PC-3 (cell line): ENCODE results near the gene DNASE2. TPM values are rescaled to one million over a fixed set of nuclear protein-coding genes. Genes with fewer than 3 reads are reported as not detected.

Experiments
- ATAC-seq: fragments of 200-7000 bp; cut with Tn5 transposase; 2 replicates; pipeline ENCODE4 v1.9.1; 2020; ENCODE audit warnings: mild to moderate bottlenecking, moderate library complexity
- BruUV-seq: library from RNA; stranded (reverse); fragments of 400-500 nt; replicated peaks from 2 replicates; lab custom pipeline; 2021; lab: Mats Ljungman, UMichigan
- CTCF ChIA-PET: fragments of 300-600 bp; sonication (Branson Sonifier 250); formaldehyde crosslinking; loops from one replicate; lab custom pipeline; 2022; ENCODE audit warnings: antibody characterized with exemption; lab: Charles Lee
- POLR2A ChIA-PET: fragments of 300-600 bp; sonication (Branson Sonifier 250); formaldehyde crosslinking; loops from one replicate; lab custom pipeline; 2022; ENCODE audit warnings: antibody characterized with exemption; ENCODE audit not compliant: unreplicated experiment; lab: Charles Lee
- DNase-seq: peaks from one replicate; pipeline ENCODE4 v3.0.0-alpha.2; 2015
- H2AFZ ChIP-seq: fragments of 300-600 bp; sonication (generic); 2 replicates; pipeline ENCODE4 v1.6.0; 2016; ENCODE audit warnings: antibody characterized with exemption, low read length
- H3F3A ChIP-seq: fragments of 300-600 bp; sonication (generic); one replicate; pipeline ENCODE4 v1.6.0; 2017; ENCODE audit warnings: antibody characterized with exemption, low read length, control low read depth, mild to moderate bottlenecking; ENCODE audit not compliant: unreplicated experiment
- H3K27ac ChIP-seq: fragments of 300-600 bp; sonication (generic); 2 replicates; pipeline ENCODE4 v1.5.1; 2016; ENCODE audit warnings: mild to moderate bottlenecking, low read length
- H3K27me3 ChIP-seq: fragments of 300-600 bp; sonication (generic); 2 replicates; pipeline ENCODE4 v1.6.1; 2016; ENCODE audit warnings: low read length, mixed read lengths
- H3K36me3 ChIP-seq: fragments of 300-600 bp; sonication (generic); 2 replicates; pipeline ENCODE4 v1.6.1; 2016; ENCODE audit warnings: low read depth, mixed run types, low read length, mixed read lengths
- H3K4me1 ChIP-seq: fragments of 300-600 bp; sonication (generic); 2 replicates; pipeline ENCODE4 v1.5.1; 2016; ENCODE audit warnings: low read length; ENCODE audit not compliant: insufficient read depth
- H3K4me2 ChIP-seq: fragments of 300-600 bp; sonication (generic); 2 replicates; pipeline ENCODE4 v1.6.0; 2016; ENCODE audit warnings: low read length
- H3K4me3 ChIP-seq: fragments of 300-600 bp; sonication (generic); 2 replicates; pipeline ENCODE4 v1.5.1; 2016; ENCODE audit warnings: mild to moderate bottlenecking, low read length, mixed read lengths
- H3K79me2 ChIP-seq: fragments of 300-600 bp; sonication (generic); 2 replicates; pipeline ENCODE4 v1.6.1; 2017; ENCODE audit warnings: low read length, mixed read lengths
- H3K9ac ChIP-seq: fragments of 300-600 bp; sonication (generic); 2 replicates; pipeline ENCODE4 v1.6.0; 2016; ENCODE audit warnings: mild to moderate bottlenecking, low read length
- H3K9me2 ChIP-seq: fragments of 300-600 bp; sonication (generic); replicated peaks from 2 replicates; pipeline ENCODE4 v1.6.1; 2016; ENCODE audit warnings: mixed run types, low read length, mixed read lengths
- H3K9me3 ChIP-seq: fragments of 300-600 bp; sonication (generic); 2 replicates; pipeline ENCODE4 v1.6.1; 2016; ENCODE audit warnings: low read length, mixed read lengths
- H4K20me1 ChIP-seq: fragments of 300-600 bp; sonication (generic); 2 replicates; pipeline ENCODE4 v1.6.1; 2016; ENCODE audit warnings: low read length, mixed read lengths
- CTCF ChIP-seq: fragments of 300-600 bp; sonication (generic); conservative IDR thresholded peaks from 2 replicates; pipeline ENCODE4 v1.5.1; 2017; ENCODE audit warnings: antibody characterized with exemption, low read depth, mild to moderate bottlenecking, low read length
- EZH2 ChIP-seq: fragments of 300-600 bp; sonication (generic); IDR thresholded peaks from one replicate; pipeline ENCODE4 v1.6.1; 2017; ENCODE audit warnings: antibody characterized with exemption, mild to moderate bottlenecking, low read length; ENCODE audit not compliant: unreplicated experiment
- EZH2phosphoT487 ChIP-seq: fragments of 300-600 bp; sonication (generic); IDR thresholded peaks from 2 replicates; pipeline ENCODE4 v1.6.1; 2018; ENCODE audit warnings: mild to moderate bottlenecking, antibody characterized with exemption, low read length, borderline replicate concordance
- intact Hi-C: fragments of 100-400 bp; cut with micrococcal nuclease; formaldehyde crosslinking; loops from 2 replicates; pipeline ENCODE4 v1.9.0; 2023
- total RNA-seq: library from RNA; depleted of rRNA; stranded (reverse); fragments of >200 nt; gene quantifications from 2 replicates; pipeline ENCODE4 v1.2.3, GENCODE V29; 2014

Gene DNASE2
- total RNA-seq, 1 experiment from 2014 or later, result 48.0 TPM

DNA sequence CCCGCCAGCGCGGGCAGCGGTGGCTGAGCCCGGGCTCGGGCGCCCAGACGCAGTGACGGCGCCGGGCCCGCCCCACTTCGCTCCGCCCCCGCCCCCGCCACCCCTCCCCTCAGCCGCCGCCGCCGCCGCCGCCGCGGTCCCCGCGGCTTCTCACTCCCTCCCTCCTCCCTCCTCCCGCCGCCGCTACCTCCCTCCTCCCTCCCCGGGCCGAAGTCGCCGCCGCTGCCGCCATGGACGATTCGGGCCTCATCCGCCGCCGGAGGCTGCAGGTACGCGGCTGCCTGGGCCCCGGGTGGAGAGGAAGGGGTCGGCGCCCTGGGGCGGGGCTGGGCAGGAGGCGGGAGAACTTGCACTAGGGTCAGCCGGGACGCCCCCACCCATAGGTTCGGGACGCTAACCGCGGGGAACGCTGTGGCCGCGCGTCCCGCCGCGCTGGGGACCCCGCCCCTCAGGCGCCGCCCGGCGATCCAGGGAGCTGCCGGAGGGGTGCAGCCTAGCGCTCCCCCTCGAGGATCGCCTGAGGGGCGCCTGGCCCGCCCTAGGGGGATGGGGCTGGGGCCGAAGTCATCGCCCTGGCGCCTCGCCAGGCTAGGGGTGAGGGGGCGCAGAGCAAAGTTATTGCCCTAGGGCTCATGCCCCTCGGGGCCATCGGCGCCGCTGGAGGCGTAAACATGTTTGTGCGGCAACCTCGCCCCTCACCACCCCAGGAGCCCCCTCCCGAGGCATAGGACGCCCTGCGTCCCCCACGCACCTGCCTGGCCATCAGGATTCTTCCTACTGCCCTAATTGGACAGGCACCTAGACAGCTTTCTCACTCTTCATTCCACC is 47.3 kb downstream of the DNASE2 start:
- peak; percentile 7; the same call in 1 of the 2 replicates for ATAC-seq
- TF ChIP-seq EZH2 (no peak), CTCF (no peak), EZH2phosphoT487 (no peak)

DNA sequence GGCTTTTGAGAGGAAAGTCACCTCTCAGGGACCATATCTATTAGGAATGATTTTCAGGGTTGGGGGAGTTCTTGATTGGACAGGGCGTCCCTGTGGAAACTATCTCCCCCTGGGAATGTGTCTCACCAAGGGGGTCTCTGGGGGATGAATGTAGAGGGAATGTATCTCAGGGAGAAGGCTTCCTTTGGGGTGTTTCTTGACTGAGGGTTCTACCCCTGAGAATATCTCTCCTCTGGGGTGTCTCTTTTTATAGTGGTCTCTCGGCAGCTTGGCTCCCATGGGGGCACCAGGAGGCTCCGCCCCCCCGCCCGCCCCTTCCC is 47.9 kb downstream of the DNASE2 start:
- BruUV-seq, result no TSS peak
- H3K36me3 ChIP-seq, result no peaks in the 10 kb centered on the region
- intact Hi-C loops, result no loop called here
- POLR2A ChIA-PET, result no interaction called here
- ATAC-seq, result no peak
- no peak overlapping the region for H2AFZ ChIP-seq
- H3K27ac ChIP-seq, result no peak overlapping the region
- peak overlapping the region; percentile 65 for H3K4me2 ChIP-seq
- H4K20me1 ChIP-seq, result no peaks in the 10 kb centered on the region
- peaks cover 11% of the 10 kb centered on the region for H3K27me3 ChIP-seq
- DNase-seq, result no peak
- peaks cover 6% of the 10 kb centered on the region for H3F3A ChIP-seq
- H3K9me2 ChIP-seq, result no peaks in the 10 kb centered on the region
- H3K4me1 ChIP-seq, result peaks cover 11% of the 10 kb centered on the region
- H3K9ac ChIP-seq, result no peak overlapping the region
- no peaks in the 10 kb centered on the region for H3K79me2 ChIP-seq
- TF ChIP-seq EZH2, result no peak
- no peak for TF ChIP-seq CTCF
- TF ChIP-seq EZH2phosphoT487, result no peak
- no peaks in the 10 kb centered on the region for H3K9me3 ChIP-seq
- no peak overlapping the region for H3K4me3 ChIP-seq
- CTCF ChIA-PET, result no interaction called here

More for the DNA sequence above, 47.3 kb downstream of the DNASE2 start:
- H3K9ac ChIP-seq, result no peak overlapping the region
- ChIA-PET POLR2A (no interaction called here), CTCF (no interaction called here)
- H3K4me1 ChIP-seq, result peaks cover 12% of the 10 kb centered on the region
- no TSS peak for BruUV-seq
- H3K9me2 ChIP-seq, result no peaks in the 10 kb centered on the region
- no peaks in the 10 kb centered on the region for H3K36me3 ChIP-seq
- H3K4me3 ChIP-seq, result peak overlapping the region; percentile 71
- intact Hi-C loops, result no loop called here
- no peaks in the 10 kb centered on the region for H3K79me2 ChIP-seq
- peak overlapping the region; percentile 68 for H2AFZ ChIP-seq
- H3K9me3 ChIP-seq, result no peaks in the 10 kb centered on the region
- peak overlapping the region; percentile 83 for H3K4me2 ChIP-seq
- no peak overlapping the region for H3K27ac ChIP-seq
- no peaks in the 10 kb centered on the region for H4K20me1 ChIP-seq
- peak; percentile 39 for DNase-seq
- peaks cover 11% of the 10 kb centered on the region for H3K27me3 ChIP-seq
- H3F3A ChIP-seq, result peaks cover 4% of the 10 kb centered on the region

DNA sequence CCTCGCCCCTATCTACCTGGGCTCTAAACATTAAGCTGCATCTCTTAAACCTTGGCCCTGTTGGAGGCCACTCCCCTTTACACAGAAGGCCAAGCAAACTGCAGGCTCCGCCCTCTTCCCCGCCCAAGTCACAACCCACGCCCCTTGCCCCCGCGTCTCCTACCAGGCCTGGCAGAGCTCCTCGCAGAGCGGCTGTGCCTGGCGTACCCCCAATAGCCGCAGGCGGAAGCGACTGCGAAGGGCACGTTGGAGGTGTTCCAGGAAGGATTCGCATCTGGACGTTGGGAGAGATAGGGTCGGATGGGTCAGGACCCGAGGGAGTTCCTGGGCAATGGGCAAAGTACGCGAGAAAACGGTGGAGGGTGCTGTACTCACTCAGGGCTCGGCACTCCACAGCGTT is 52.8 kb downstream of the DNASE2 start:
- no peaks in the 10 kb centered on the region for H3K79me2 ChIP-seq
- ChIA-PET CTCF (no interaction called here), POLR2A (interaction anchor here (0.6 kb wide), 1 partner anchor 87 kb away, joined by 8 read pairs; no protein-coding TSS in a partner anchor)
- peak; percentile 60 for ATAC-seq
- H3F3A ChIP-seq, result peaks cover 3% of the 10 kb centered on the region
- H3K9me3 ChIP-seq, result no peaks in the 10 kb centered on the region
- H3K36me3 ChIP-seq, result no peaks in the 10 kb centered on the region
- no peaks in the 10 kb centered on the region for H3K9me2 ChIP-seq
- H3K27me3 ChIP-seq, result no peaks in the 10 kb centered on the region
- BruUV-seq, result no TSS peak
- H3K4me1 ChIP-seq, result no peaks in the 10 kb centered on the region
- intact Hi-C loops, result no loop called here
- peak overlapping the region; percentile 47 for H3K4me2 ChIP-seq
- H3K4me3 ChIP-seq, result no peak overlapping the region
- DNase-seq, result peak; percentile 49
- TF ChIP-seq CTCF (no peak), EZH2phosphoT487 (no peak), EZH2 (no peak)
- H4K20me1 ChIP-seq, result no peaks in the 10 kb centered on the region
- H3K27ac ChIP-seq, result no peak overlapping the region
- no peak overlapping the region for H3K9ac ChIP-seq
- H2AFZ ChIP-seq, result no peak overlapping the region
